Colonic mucosa (tissue), 4 donors: ENCODE results near the gene ACOXL. TPM values are rescaled to one million over a fixed set of nuclear protein-coding genes. Genes with fewer than 3 reads are reported as not detected.
"Not testable (repeated sequence)": the region's sequence is repeated elsewhere in the genome, so short reads cannot be mapped to it uniquely, and the experiment has no call there.

Experiments
- DNase-seq: peaks from one replicate; pipeline ENCODE4 v3.0.0-alpha.2; 2020
- H3K27ac ChIP-seq: fragments of 200-600 bp; one replicate; pipeline ENCODE4 v1.8.0; 2021
- H3K27me3 ChIP-seq: fragments of 200-600 bp; one replicate; pipeline ENCODE4 v1.8.0; 2021
- H3K36me3 ChIP-seq: fragments of 200-600 bp; one replicate; pipeline ENCODE4 v1.8.0; 2021
- H3K4me1 ChIP-seq: fragments of 200-600 bp; one replicate; pipeline ENCODE4 v1.8.0; 2021; ENCODE audit warnings: mild to moderate bottlenecking
- H3K4me3 ChIP-seq: fragments of 200-600 bp; one replicate; pipeline ENCODE4 v1.8.0; 2021
- H3K9ac ChIP-seq, 2 donors: one replicate each; pipeline ENCODE4 v1.7.0; 2013; ENCODE audit warnings: control low read depth in 2 of 2, low read depth in 2 of 2, low read length in 2 of 2
- H3K9me3 ChIP-seq: fragments of 200-600 bp; one replicate; pipeline ENCODE4 v1.8.0; 2021
- intact Hi-C: fragments of 100-400 bp; cut with DNase I; formaldehyde crosslinking; loops from one replicate; pipeline ENCODE4 v1.14.1; 2022
- total RNA-seq, 2 donors: library from RNA; stranded (reverse); fragmentation: NEBNext Ultra II Directional in 1 of 2; extraction: Animal tissue kit (Norgen Biotek cat#: 25700) in 1 of 2; gene quantifications; one replicate each; pipeline ENCODE4 v1.2.1, GENCODE V29; 2021
- TF ChIP-seq, protein P1 (sequence below): fragments of 200-600 bp; IDR thresholded peaks from one replicate; pipeline ENCODE4 v1.8.0; 2022; ENCODE audit warnings: antibody characterized with exemption, mild to moderate bottlenecking
- donor health status: healthy.
- donor health status: DM: no; HTN: no; CAD: no.
- donor health status: DM: no; HTN: no; CAD: no.

Gene ACOXL
- total RNA-seq, 2 donors from 2014 or later = 0.32 to 0.82 TPM

DNA sequence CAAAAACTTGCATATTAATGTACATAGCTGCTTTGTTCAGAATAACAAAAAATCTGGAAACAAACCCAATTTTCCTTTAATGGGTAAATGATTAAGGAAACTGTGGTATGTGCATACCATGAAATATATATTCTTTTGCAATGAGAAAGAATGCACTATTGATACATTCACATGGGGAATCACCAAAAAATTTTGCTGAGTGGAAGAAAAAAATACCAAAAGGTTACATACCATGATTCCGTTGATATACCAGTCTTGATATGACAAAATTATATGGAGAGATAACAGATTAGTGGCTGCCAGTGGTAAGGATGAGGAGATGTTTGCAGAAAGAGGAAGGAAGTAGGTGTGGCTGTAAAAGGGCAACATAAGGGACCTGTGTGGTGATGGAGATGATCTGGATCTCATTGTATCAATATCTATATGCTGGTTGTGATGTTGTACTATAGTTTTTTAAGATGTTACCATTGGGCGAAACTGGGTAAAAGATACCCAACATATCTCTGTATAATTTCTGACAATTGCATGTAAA, 333.8 kb downstream of the ACOXL start:
- H3K27me3 ChIP-seq = no peaks in the 10 kb centered on the region
- H3K9me3 ChIP-seq = no peaks in the 10 kb centered on the region
- DNase-seq = no peak
- intact Hi-C loops = no loop called here
- no peaks in the 10 kb centered on the region for H3K4me1 ChIP-seq
- no peaks in the 10 kb centered on the region for H3K36me3 ChIP-seq
- H3K4me3 ChIP-seq = no peak overlapping the region
- no peak overlapping the region for H3K27ac ChIP-seq
- no peak overlapping the region for H3K9ac ChIP-seq
- TF ChIP-seq, protein P1, sequence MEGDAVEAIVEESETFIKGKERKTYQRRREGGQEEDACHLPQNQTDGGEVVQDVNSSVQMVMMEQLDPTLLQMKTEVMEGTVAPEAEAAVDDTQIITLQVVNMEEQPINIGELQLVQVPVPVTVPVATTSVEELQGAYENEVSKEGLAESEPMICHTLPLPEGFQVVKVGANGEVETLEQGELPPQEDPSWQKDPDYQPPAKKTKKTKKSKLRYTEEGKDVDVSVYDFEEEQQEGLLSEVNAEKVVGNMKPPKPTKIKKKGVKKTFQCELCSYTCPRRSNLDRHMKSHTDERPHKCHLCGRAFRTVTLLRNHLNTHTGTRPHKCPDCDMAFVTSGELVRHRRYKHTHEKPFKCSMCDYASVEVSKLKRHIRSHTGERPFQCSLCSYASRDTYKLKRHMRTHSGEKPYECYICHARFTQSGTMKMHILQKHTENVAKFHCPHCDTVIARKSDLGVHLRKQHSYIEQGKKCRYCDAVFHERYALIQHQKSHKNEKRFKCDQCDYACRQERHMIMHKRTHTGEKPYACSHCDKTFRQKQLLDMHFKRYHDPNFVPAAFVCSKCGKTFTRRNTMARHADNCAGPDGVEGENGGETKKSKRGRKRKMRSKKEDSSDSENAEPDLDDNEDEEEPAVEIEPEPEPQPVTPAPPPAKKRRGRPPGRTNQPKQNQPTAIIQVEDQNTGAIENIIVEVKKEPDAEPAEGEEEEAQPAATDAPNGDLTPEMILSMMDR = no peak

- TF ChIP-seq, protein P1 = no peak
- Histone ChIP-seq H3K27ac (no peak overlapping the region), H3K27me3 (no peaks in the 10 kb centered on the region), H3K4me1 (no peaks in the 10 kb centered on the region), H3K36me3 (no peaks in the 10 kb centered on the region), H3K4me3 (no peak overlapping the region), H3K9ac (no peak overlapping the region), H3K9me3 (no peaks in the 10 kb centered on the region)
- intact Hi-C loops = no loop called here
- DNase-seq = peak; percentile 70
These were observed 336.2 kb downstream of the ACOXL start for GRCh38 chr2:111068435-111069058.

- Histone ChIP-seq H3K36me3 (no peaks in the 10 kb centered on the region), H3K4me1 (no peaks in the 10 kb centered on the region), H3K4me3 (no peak overlapping the region), H3K9me3 (no peaks in the 10 kb centered on the region), H3K9ac (no peak overlapping the region), H3K27ac (no peak overlapping the region), H3K27me3 (no peaks in the 10 kb centered on the region)
- no peak for DNase-seq
- intact Hi-C loops = no loop called here
- TF ChIP-seq, protein P1 = no peak
These were observed 337.3 kb downstream of the ACOXL start for GRCh38 chr2:111069722-111070121.

- H3K36me3 ChIP-seq = no peaks in the 10 kb centered on the region
- H3K9me3 ChIP-seq = no peaks in the 10 kb centered on the region
- intact Hi-C loops = no loop called here
- H3K27ac ChIP-seq = no peak overlapping the region
- DNase-seq = no peak
- H3K4me1 ChIP-seq = no peaks in the 10 kb centered on the region
- H3K9ac ChIP-seq = no peak overlapping the region
- H3K4me3 ChIP-seq = no peak overlapping the region
- TF ChIP-seq, protein P1 = no peak
- H3K27me3 ChIP-seq = no peaks in the 10 kb centered on the region
These were observed 339.3 kb downstream of the ACOXL start for GRCh38 chr2:111071600-111072171.

- Histone ChIP-seq H3K27me3 (no peaks in the 10 kb centered on the region), H3K36me3 (no peaks in the 10 kb centered on the region), H3K9ac (no peak overlapping the region), H3K27ac (no peak overlapping the region), H3K4me3 (no peak overlapping the region), H3K4me1 (no peaks in the 10 kb centered on the region), H3K9me3 (no peaks in the 10 kb centered on the region)
- TF ChIP-seq, protein P1 = no peak
- DNase-seq = no peak
- intact Hi-C loops = no loop called here
These were observed 340.0 kb downstream of the ACOXL start for GRCh38 chr2:111072220-111072871.

DNA sequence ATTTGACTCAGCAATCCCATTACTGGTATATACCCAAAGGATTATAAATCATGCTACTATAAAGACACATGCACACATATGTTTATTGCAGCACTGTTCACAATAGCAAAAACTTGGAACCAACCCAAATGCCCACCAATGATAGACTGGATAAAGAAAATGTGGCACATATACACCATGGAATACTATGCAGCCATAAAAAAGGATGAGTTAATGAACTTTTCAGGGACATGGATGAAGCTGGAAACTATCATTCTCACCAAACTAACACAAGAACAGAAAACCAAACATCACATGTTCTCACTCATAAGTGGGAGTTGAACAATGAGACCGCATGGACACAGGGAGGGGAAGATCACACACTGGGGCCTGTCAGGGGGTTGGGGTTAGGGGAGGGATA, 350.3 kb downstream of the ACOXL start:
- H3K27me3 ChIP-seq, intact Hi-C loops, H3K9ac ChIP-seq, H3K4me3 ChIP-seq, H3K36me3 ChIP-seq, H3K27ac ChIP-seq, H3K4me1 ChIP-seq, DNase-seq, H3K9me3 ChIP-seq: not testable (repeated sequence)
